CD4-positive, alpha-beta T cell (primary cell): Measurements from ENCODE around the gene THBD. TPM values are rescaled to one million over a fixed set of nuclear protein-coding genes. Genes with fewer than 3 reads are reported as not detected.
"Not testable (repeated sequence)": the region's sequence is repeated elsewhere in the genome, so short reads cannot be mapped to it uniquely, and the experiment has no call there.

Experiments
- ATAC-seq: fragments of 200-7000 bp; cut with Tn5 transposase; one replicate; pipeline ENCODE4 v1.10.0; 2022; ENCODE audit warnings: mild to moderate bottlenecking; ENCODE audit not compliant: poor library complexity
- CTCF ChIA-PET: fragments of 350-600 bp; sonication (Branson Sonifier 250); formaldehyde crosslinking; loops from one replicate; lab custom pipeline; 2021; ENCODE audit warnings: antibody characterized with exemption, inconsistent platforms; lab: Charles Lee
- POLR2A ChIA-PET: fragments of 350-600 bp; sonication (Branson Sonifier 250); formaldehyde crosslinking; loops from one replicate; lab custom pipeline; 2021; ENCODE audit warnings: antibody characterized with exemption, inconsistent platforms; lab: Charles Lee
- DNase-seq, 14 experiments: peaks; one replicate each; pipeline ENCODE4 v3.0.0-alpha.2; 2013 to 2020; ENCODE audit warnings: mixed read lengths in 2 of 14
- H3K27ac ChIP-seq, 2 donors: one replicate each; pipeline versions ENCODE4 v1.5.1 to v1.7.0; 2013; ENCODE audit warnings: low read length in 2 of 2, low read depth in 1 of 2, mild to moderate bottlenecking in 1 of 2
- H3K27me3 ChIP-seq, 2 experiments: 1 replicate in 1 of 2; 2 replicates in 1 of 2; pipeline versions ENCODE4 v1.6.1 to v1.7.0; 2013; ENCODE audit warnings: low read length in 2 of 2, control low read depth in 1 of 2, mild to moderate bottlenecking in 1 of 2, moderate library complexity in 1 of 2; ENCODE audit not compliant: insufficient read depth in 2 of 2, control insufficient read depth in 1 of 2
- H3K36me3 ChIP-seq: one replicate; pipeline ENCODE4 v1.6.1; 2013; ENCODE audit warnings: low read length, control low read depth; ENCODE audit not compliant: insufficient read depth
- H3K4me1 ChIP-seq: one replicate; pipeline ENCODE4 v1.6.1; 2013; ENCODE audit warnings: low read length, control low read depth; ENCODE audit not compliant: insufficient read depth
- H3K4me3 ChIP-seq: one replicate; pipeline ENCODE4 v1.5.1; 2013; ENCODE audit warnings: mild to moderate bottlenecking, low read length, moderate library complexity
- H3K9me3 ChIP-seq, 2 experiments: 1 replicate in 1 of 2; 2 replicates in 1 of 2; pipeline versions ENCODE4 v1.6.1 to v1.7.0; 2013; ENCODE audit warnings: low read length in 2 of 2, mild to moderate bottlenecking in 2 of 2, control low read depth in 1 of 2, moderate library complexity in 1 of 2; ENCODE audit not compliant: control insufficient read depth in 1 of 2, insufficient read depth in 1 of 2
- H3K27ac Mint-ChIP-seq: one replicate; pipeline ENCODE4 v1.8.0; 2020; ENCODE audit warnings: mixed read lengths
- H3K27me3 Mint-ChIP-seq: one replicate; pipeline ENCODE4 v1.8.0; 2021; ENCODE audit warnings: mixed read lengths
- H3K36me3 Mint-ChIP-seq: one replicate; pipeline ENCODE4 v1.8.0; 2021; ENCODE audit warnings: low read depth, mixed read lengths
- H3K4me1 Mint-ChIP-seq: one replicate; pipeline ENCODE4 v1.8.0; 2021; ENCODE audit warnings: low read depth, mixed read lengths
- H3K4me3 Mint-ChIP-seq: one replicate; pipeline ENCODE4 v1.8.0; 2020; ENCODE audit warnings: mild to moderate bottlenecking, mixed read lengths
- H3K9me3 Mint-ChIP-seq: one replicate; pipeline ENCODE4 v1.8.0; 2020; ENCODE audit warnings: mixed read lengths
- intact Hi-C, 2 experiments: fragments of 100-400 bp; cut with DNase I in 1 of 2; cut with micrococcal nuclease in 1 of 2; formaldehyde crosslinking; loops; one replicate each; pipeline versions ENCODE4 v1.15.1 to v1.9.0; 2023 to 2025; cut with DNase I, micrococcal nuclease
- total RNA-seq, 174 experiments: library from RNA in 2 of 174; stranded (reverse) in 2 of 174; gene quantifications; one replicate each; pipeline ENCODE4 v1.2.3 and lab custom pipeline; 2021 to 2026
- TF ChIP-seq, protein P1 (sequence below): fragments of 200-600 bp; IDR thresholded peaks from one replicate; pipeline ENCODE4 v1.8.0; 2022; ENCODE audit warnings: antibody characterized with exemption, mild to moderate bottlenecking

Gene THBD
- total RNA-seq, 2 experiments from 2014 or later, result 2.2 to 2.4 TPM

- no peak for ATAC-seq
These were observed 21.1 kb downstream of the THBD start for GRCh38 chr20:23028392-23028791.

GRCh38 chr20:23027721-23028120 is 21.8 kb downstream of the THBD start:
- no peak overlapping the region for H3K27ac Mint-ChIP-seq
- Histone ChIP-seq H3K27me3 (no peaks in the 10 kb centered on the region), H3K4me1 (no peaks in the 10 kb centered on the region), H3K27ac (no peak overlapping the region), H3K36me3 (no peaks in the 10 kb centered on the region), H3K9me3 (no peaks in the 10 kb centered on the region), H3K4me3 (no peak overlapping the region)
- H3K4me3 Mint-ChIP-seq, result no peak overlapping the region
- ChIA-PET CTCF (no interaction called here), POLR2A (no interaction called here)
- H3K36me3 Mint-ChIP-seq, result no peaks in the 10 kb centered on the region
- peaks cover 15% of the 10 kb centered on the region for H3K27me3 Mint-ChIP-seq
- no peaks in the 10 kb centered on the region for H3K4me1 Mint-ChIP-seq
- ATAC-seq (no peak), DNase-seq (peak in 1 of 14 experiments; percentile 18)
- TF ChIP-seq, protein P1, sequence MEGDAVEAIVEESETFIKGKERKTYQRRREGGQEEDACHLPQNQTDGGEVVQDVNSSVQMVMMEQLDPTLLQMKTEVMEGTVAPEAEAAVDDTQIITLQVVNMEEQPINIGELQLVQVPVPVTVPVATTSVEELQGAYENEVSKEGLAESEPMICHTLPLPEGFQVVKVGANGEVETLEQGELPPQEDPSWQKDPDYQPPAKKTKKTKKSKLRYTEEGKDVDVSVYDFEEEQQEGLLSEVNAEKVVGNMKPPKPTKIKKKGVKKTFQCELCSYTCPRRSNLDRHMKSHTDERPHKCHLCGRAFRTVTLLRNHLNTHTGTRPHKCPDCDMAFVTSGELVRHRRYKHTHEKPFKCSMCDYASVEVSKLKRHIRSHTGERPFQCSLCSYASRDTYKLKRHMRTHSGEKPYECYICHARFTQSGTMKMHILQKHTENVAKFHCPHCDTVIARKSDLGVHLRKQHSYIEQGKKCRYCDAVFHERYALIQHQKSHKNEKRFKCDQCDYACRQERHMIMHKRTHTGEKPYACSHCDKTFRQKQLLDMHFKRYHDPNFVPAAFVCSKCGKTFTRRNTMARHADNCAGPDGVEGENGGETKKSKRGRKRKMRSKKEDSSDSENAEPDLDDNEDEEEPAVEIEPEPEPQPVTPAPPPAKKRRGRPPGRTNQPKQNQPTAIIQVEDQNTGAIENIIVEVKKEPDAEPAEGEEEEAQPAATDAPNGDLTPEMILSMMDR, result no peak
- intact Hi-C loops, result no loop called here
- no peaks in the 10 kb centered on the region for H3K9me3 Mint-ChIP-seq

More at GRCh38 chr20:23028392-23028791, 21.1 kb downstream of the THBD start:
- no peaks in the 10 kb centered on the region for H3K4me1 ChIP-seq
- H3K27me3 ChIP-seq, result no peaks in the 10 kb centered on the region
- H3K36me3 ChIP-seq, result no peaks in the 10 kb centered on the region
- H3K9me3 Mint-ChIP-seq, result no peaks in the 10 kb centered on the region
- intact Hi-C loops, result no loop called here
- no peak overlapping the region for H3K4me3 Mint-ChIP-seq
- CTCF ChIA-PET, result no interaction called here
- no peak overlapping the region for H3K4me3 ChIP-seq
- POLR2A ChIA-PET, result no interaction called here
- no peak for DNase-seq
- H3K4me1 Mint-ChIP-seq, result no peaks in the 10 kb centered on the region
- peaks cover 22% of the 10 kb centered on the region for H3K27me3 Mint-ChIP-seq
- H3K27ac Mint-ChIP-seq, result no peak overlapping the region
- H3K9me3 ChIP-seq, result no peaks in the 10 kb centered on the region
- no peak overlapping the region for H3K27ac ChIP-seq
- H3K36me3 Mint-ChIP-seq, result no peaks in the 10 kb centered on the region
- TF ChIP-seq, protein P1, result no peak

DNA sequence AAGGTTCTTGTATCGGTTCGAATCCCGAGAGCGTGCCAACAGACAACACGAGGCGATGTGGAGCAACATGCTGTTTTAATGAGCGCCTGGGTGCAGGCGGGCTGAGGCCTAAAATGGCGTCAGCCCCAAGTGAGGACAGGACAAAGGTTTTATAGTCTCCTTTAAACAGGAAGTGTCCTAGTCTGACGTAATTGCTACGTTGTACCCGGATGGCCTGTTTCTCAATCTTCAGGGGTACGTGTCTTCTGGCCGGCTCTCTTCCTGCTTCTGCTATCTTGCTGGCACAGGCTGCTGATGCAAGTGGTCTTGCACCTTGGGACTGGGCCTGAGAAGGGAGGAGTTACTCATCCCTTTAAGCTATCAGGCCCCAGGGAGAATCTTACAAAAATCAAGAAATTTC is 24.0 kb downstream of the THBD start:
- H3K27ac Mint-ChIP-seq, H3K27me3 Mint-ChIP-seq, H3K9me3 ChIP-seq, H3K4me1 Mint-ChIP-seq, H3K9me3 Mint-ChIP-seq, H3K27me3 ChIP-seq, H3K4me1 ChIP-seq, H3K36me3 ChIP-seq, H3K36me3 Mint-ChIP-seq, ATAC-seq, POLR2A ChIA-PET, H3K4me3 Mint-ChIP-seq, intact Hi-C loops, CTCF ChIA-PET, H3K4me3 ChIP-seq, H3K27ac ChIP-seq: not testable (repeated sequence)
- peak in 3 of 14 experiments; percentile 23 to 62 (median 57) for DNase-seq

DNA sequence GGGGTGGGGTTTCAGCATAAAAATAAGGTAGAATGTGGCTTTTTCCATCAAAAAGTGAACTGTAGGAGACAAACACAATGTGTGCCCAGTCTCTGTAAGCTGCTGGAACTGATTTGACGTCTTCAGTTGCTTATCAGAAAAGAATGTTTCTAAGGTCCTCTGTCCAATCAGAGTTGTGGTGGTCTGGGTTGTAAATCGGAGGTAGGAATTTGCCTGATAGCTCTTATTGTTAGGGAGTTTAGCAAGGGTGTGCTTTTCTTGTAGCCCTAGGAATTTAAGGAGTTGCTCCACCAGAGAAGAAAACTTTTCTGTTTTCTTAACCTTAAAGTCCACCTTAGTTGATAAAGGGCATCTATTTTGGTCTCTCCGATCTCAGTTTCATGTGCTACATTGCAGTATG is 24.8 kb downstream of the THBD start:
- intact Hi-C loops, result no loop called here
- DNase-seq, result no peak
- H3K4me1 ChIP-seq, result no peaks in the 10 kb centered on the region
- H3K27me3 ChIP-seq, result no peaks in the 10 kb centered on the region
- Mint-ChIP-seq H3K4me1 (no peaks in the 10 kb centered on the region), H3K36me3 (no peaks in the 10 kb centered on the region), H3K27ac (no peak overlapping the region), H3K27me3 (no peaks in the 10 kb centered on the region), H3K4me3 (no peak overlapping the region), H3K9me3 (no peaks in the 10 kb centered on the region)
- ATAC-seq, result no peak
- H3K9me3 ChIP-seq, result no peaks in the 10 kb centered on the region
- H3K36me3 ChIP-seq, result no peaks in the 10 kb centered on the region
- ChIA-PET CTCF (no interaction called here), POLR2A (no interaction called here)
- TF ChIP-seq, protein P1, result no peak
- H3K4me3 ChIP-seq, result no peak overlapping the region
- H3K27ac ChIP-seq, result no peak overlapping the region
